ENCODE measurements around the gene WDTC1.

DNA sequence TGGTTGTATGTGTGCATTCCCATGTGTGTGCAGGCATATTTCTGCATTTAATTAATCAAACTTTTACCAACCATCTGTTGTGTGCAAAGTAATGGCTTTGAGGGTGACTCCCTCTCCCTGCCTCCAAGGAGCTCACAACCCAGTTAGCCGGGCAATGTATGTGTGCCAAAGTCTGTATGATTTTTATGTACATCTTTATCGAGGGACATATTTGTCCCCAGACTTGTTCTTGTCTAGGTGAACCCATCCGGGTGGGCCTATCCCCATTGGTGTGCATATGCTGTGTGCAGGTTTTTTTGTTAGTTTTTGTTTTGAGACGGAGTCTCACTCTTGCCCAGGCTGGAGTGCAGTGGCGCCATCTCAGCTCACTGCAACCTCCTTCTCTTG is 109.2 kb downstream of the WDTC1 start:
- TF ChIP-seq ATF2 (CRISPR knock-in tag; IDR thresholded peaks at IDR 0.05; ENCODE audit: borderline replicate concordance, low read depth), result no peak
- TF ChIP-seq, protein P1, sequence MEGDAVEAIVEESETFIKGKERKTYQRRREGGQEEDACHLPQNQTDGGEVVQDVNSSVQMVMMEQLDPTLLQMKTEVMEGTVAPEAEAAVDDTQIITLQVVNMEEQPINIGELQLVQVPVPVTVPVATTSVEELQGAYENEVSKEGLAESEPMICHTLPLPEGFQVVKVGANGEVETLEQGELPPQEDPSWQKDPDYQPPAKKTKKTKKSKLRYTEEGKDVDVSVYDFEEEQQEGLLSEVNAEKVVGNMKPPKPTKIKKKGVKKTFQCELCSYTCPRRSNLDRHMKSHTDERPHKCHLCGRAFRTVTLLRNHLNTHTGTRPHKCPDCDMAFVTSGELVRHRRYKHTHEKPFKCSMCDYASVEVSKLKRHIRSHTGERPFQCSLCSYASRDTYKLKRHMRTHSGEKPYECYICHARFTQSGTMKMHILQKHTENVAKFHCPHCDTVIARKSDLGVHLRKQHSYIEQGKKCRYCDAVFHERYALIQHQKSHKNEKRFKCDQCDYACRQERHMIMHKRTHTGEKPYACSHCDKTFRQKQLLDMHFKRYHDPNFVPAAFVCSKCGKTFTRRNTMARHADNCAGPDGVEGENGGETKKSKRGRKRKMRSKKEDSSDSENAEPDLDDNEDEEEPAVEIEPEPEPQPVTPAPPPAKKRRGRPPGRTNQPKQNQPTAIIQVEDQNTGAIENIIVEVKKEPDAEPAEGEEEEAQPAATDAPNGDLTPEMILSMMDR (IDR thresholded peaks at IDR 0.05), result no peak
- TF ChIP-seq, protein P2, sequence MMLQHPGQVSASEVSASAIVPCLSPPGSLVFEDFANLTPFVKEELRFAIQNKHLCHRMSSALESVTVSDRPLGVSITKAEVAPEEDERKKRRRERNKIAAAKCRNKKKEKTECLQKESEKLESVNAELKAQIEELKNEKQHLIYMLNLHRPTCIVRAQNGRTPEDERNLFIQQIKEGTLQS (CRISPR knock-in tag; conservative IDR thresholded peaks at IDR 0.05), result no peak
- no peak for TF ChIP-seq ETV6 (CRISPR knock-in tag; IDR thresholded peaks at IDR 0.05)
- no peak for TF ChIP-seq ZBTB21 (CRISPR knock-in tag; IDR thresholded peaks at IDR 0.05; ENCODE audit: borderline replicate concordance)
- no peak for TF ChIP-seq SP1 (CRISPR knock-in tag; conservative IDR thresholded peaks at IDR 0.05)
- no peak for TF ChIP-seq ZNF138 (CRISPR knock-in tag; conservative IDR thresholded peaks at IDR 0.05)
- TF ChIP-seq CREB1 (CRISPR knock-in tag; IDR thresholded peaks at IDR 0.05), result no peak
- TF ChIP-seq KAT7 (CRISPR knock-in tag; IDR thresholded peaks at IDR 0.05; ENCODE audit: borderline replicate concordance), result no peak
- TF ChIP-seq MXD4 (CRISPR knock-in tag; IDR thresholded peaks at IDR 0.05; ENCODE audit: borderline replicate concordance), result no peak
- TF ChIP-seq JUN (CRISPR knock-in tag; IDR thresholded peaks at IDR 0.05), result no peak
